Activated T-helper 1 cell treated with anti-CD3 and anti-CD28 coated beads, Interleukin-2, amount 50 U/mL, for 16 hours (primary cell): ENCODE measurements around the gene TCF7L2.
"Not testable (repeated sequence)": the region's sequence is repeated elsewhere in the genome, so short reads cannot be mapped to it uniquely, and the experiment has no call there.

ENCODE experiments used
- DNase-seq, 2 donors: peaks; one replicate each; pipeline ENCODE4 v3.0.0-alpha.2; 2020; ENCODE audit warnings: low read depth in 1 of 2, low spot score in 1 of 2

The TCF7L2 gene

GRCh38 chr10:113061557-113061956 lies 111.5 kb downstream of the TCF7L2 start:
- DNase-seq = no peak

GRCh38 chr10:113063043-113063967 lies 113.3 kb downstream of the TCF7L2 start:
- no peak for DNase-seq

GRCh38 chr10:113064039-113064438 lies 114.0 kb downstream of the TCF7L2 start:
- DNase-seq = no peak

GRCh38 chr10:113066120-113066519 lies 116.1 kb downstream of the TCF7L2 start:
- not testable (repeated sequence) for DNase-seq

GRCh38 chr10:113066561-113067312 lies 116.7 kb downstream of the TCF7L2 start:
- no peak for DNase-seq

GRCh38 chr10:113067501-113067900 lies 117.5 kb downstream of the TCF7L2 start:
- no peak for DNase-seq

GRCh38 chr10:113068178-113068890 lies 118.3 kb downstream of the TCF7L2 start:
- no peak for DNase-seq

GRCh38 chr10:113069595-113069994 lies 119.5 kb downstream of the TCF7L2 start:
- DNase-seq = no peak

- no peak for DNase-seq
Measured at GRCh38 chr10:113071446-113071845, 121.4 kb downstream of the TCF7L2 start.

- DNase-seq = no peak
Measured at GRCh38 chr10:113073549-113074189, 123.6 kb downstream of the TCF7L2 start.

GRCh38 chr10:113076949-113077348 lies 126.9 kb downstream of the TCF7L2 start:
- DNase-seq = no peak

- no peak for DNase-seq
Measured at GRCh38 chr10:113078282-113078907, 128.3 kb downstream of the TCF7L2 start.

- no peak for DNase-seq
Measured at GRCh38 chr10:113080061-113080924, 130.2 kb downstream of the TCF7L2 start.

GRCh38 chr10:113080925-113081229 lies 130.8 kb downstream of the TCF7L2 start:
- no peak for DNase-seq

GRCh38 chr10:113084031-113084430 lies 134.0 kb downstream of the TCF7L2 start:
- no peak for DNase-seq

- no peak for DNase-seq
Measured at GRCh38 chr10:113085776-113086175, 135.7 kb downstream of the TCF7L2 start.

GRCh38 chr10:113086282-113086681 lies 136.2 kb downstream of the TCF7L2 start:
- no peak for DNase-seq

GRCh38 chr10:113087165-113088029 lies 137.3 kb downstream of the TCF7L2 start:
- no peak for DNase-seq

- no peak for DNase-seq
Measured at GRCh38 chr10:113088194-113088593, 138.1 kb downstream of the TCF7L2 start.
